HepG2 (cell line): ENCODE measurements around the gene EML2.

Source experiments
- ATF7 ChIP-seq, 2 experiments: fragments of 450-650 bp in 1 of 2; sonication (generic) in 1 of 2; formaldehyde crosslinking in 1 of 2; IDR thresholded peaks; 2 replicates each; pipeline versions ENCODE4 v1.4.0 to v1.6.1; 2016 to 2020; ENCODE audit warnings: antibody characterized with exemption in 1 of 2, mild to moderate bottlenecking in 1 of 2, missing genetic modification reagents in 1 of 2
- CEBPB ChIP-seq: IDR thresholded peaks from 2 replicates; pipeline ENCODE4 v1.6.1; 2011; ENCODE audit warnings: low read depth, low read length, improper control_type of control experiment, borderline replicate concordance
- DNMT3B ChIP-seq: conservative IDR thresholded peaks from 2 replicates; pipeline ENCODE4 v1.6.1; 2016; ENCODE audit warnings: missing biosample characterization, control low read depth
- JUNB ChIP-seq: sonication (generic); formaldehyde crosslinking; IDR thresholded peaks from 2 replicates; pipeline ENCODE4 v1.8.0; 2022; ENCODE audit warnings: missing genetic modification reagents, mild to moderate bottlenecking, borderline replicate concordance
- RAD21 ChIP-seq: fragments of 450-650 bp; formaldehyde crosslinking; IDR thresholded peaks from 2 replicates; pipeline ENCODE4 v1.5.0; 2020; ENCODE audit warnings: mild to moderate bottlenecking
- ZBTB38 ChIP-seq: sonication (generic); formaldehyde crosslinking; IDR thresholded peaks from 2 replicates; pipeline ENCODE4 v1.5.1; 2020; ENCODE audit warnings: mild to moderate bottlenecking, missing genetic modification reagents
- TF ChIP-seq, protein P1 (sequence below): sonication (generic); formaldehyde crosslinking; IDR thresholded peaks from 2 replicates; pipeline ENCODE4 v1.4.0; 2020; ENCODE audit warnings: missing genetic modification reagents, borderline replicate concordance

DNA sequence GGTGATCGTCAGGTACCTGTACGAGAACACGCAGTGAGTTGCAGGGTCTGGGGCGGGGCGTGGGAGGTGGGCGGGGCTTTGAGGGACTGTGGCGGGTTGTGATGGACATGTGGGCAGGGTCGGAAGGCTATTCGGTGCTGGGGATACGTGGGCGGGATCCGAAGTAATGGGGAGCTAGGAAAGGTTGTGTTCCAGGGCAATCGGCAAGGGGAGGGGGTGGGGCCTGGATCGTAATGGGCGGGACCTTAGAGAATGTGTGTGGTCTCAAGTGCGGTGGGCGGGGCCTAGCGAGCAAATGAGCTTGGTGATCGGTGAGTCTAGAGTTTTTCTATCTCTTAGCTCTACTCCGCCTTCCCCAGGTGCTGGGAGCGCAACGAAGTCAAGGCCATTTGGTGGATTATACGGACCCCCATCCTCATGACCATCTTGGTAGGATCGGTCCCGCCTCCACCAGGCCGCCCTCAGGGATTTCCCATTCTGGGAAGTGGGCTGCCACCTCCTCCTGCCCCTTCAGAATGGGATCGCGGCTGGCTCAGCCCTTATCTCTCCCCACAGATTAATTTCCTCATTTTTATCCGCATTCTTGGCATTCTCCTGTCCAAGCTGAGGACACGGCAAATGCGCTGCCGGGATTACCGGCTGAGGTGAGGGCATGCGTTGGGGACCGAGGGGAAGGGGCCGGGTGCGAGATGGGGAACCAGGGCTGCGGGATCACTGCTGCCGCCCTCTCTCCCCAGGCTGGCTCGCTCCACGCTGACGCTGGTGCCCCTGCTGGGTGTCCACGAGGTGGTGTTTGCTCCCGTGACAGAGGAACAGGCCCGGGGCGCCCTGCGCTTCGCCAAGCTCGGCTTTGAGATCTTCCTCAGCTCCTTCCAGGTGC is 38.4 kb upstream of the EML2 start:
- TF ChIP-seq RAD21 (CRISPR knock-in tag) = no peak
- TF ChIP-seq CEBPB = no peak
- TF ChIP-seq DNMT3B (CRISPR knock-in tag) = no peak
- no peak for TF ChIP-seq JUNB (CRISPR knock-in tag)
- no peak for TF ChIP-seq ATF7 (IDR thresholded peaks at IDR 0.05)
- TF ChIP-seq ATF7 (CRISPR knock-in tag; IDR thresholded peaks at IDR 0.05) = no peak
- TF ChIP-seq, protein P1, sequence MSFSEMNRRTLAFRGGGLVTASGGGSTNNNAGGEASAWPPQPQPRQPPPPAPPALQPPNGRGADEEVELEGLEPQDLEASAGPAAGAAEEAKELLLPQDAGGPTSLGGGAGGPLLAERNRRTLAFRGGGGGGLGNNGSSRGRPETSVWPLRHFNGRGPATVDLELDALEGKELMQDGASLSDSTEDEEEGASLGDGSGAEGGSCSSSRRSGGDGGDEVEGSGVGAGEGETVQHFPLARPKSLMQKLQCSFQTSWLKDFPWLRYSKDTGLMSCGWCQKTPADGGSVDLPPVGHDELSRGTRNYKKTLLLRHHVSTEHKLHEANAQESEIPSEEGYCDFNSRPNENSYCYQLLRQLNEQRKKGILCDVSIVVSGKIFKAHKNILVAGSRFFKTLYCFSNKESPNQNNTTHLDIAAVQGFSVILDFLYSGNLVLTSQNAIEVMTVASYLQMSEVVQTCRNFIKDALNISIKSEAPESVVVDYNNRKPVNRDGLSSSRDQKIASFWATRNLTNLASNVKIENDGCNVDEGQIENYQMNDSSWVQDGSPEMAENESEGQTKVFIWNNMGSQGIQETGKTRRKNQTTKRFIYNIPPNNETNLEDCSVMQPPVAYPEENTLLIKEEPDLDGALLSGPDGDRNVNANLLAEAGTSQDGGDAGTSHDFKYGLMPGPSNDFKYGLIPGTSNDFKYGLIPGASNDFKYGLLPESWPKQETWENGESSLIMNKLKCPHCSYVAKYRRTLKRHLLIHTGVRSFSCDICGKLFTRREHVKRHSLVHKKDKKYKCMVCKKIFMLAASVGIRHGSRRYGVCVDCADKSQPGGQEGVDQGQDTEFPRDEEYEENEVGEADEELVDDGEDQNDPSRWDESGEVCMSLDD (CRISPR knock-in tag) = no peak
- peak; percentile 13; the same call in 1 of the 2 replicates for TF ChIP-seq ZBTB38 (CRISPR knock-in tag)
